ENCODE measurements around the gene NISCH. TPM values are rescaled to one million over a fixed set of nuclear protein-coding genes. Genes with fewer than 3 reads are reported as not detected.

Gene NISCH
- total RNA-seq, 1 donor from 2014 or later, result 80.5 TPM

- H3K27me3 Mint-ChIP-seq (ENCODE audit: insufficient read depth, low read depth), result peaks cover 8% of the 10 kb centered on the region
- H4K20me1 ChIP-seq (ENCODE audit: low read depth), result peaks cover 59% of the 10 kb centered on the region
- peak overlapping the region; percentile 55 for H3K9ac ChIP-seq
- H3K79me2 ChIP-seq (ENCODE audit: low read depth), result peaks cover 68% of the 10 kb centered on the region
- H3K4me1 ChIP-seq, result peaks cover 36% of the 10 kb centered on the region
- no peaks in the 10 kb centered on the region for H3K9me3 ChIP-seq (ENCODE audit: low read depth)
- peaks cover 31% of the 10 kb centered on the region for H3F3A ChIP-seq (ENCODE audit: low read depth)
- H3K27ac ChIP-seq, result peak overlapping the region; percentile 2
- H3K36me3 Mint-ChIP-seq, result peaks cover 7% of the 10 kb centered on the region
- peaks cover 42% of the 10 kb centered on the region for H3K4me1 Mint-ChIP-seq
- peak overlapping the region; percentile 84 for H3K4me3 Mint-ChIP-seq
- peak overlapping the region; percentile 81 for H3K27ac Mint-ChIP-seq
- no peaks in the 10 kb centered on the region for H3K9me3 Mint-ChIP-seq
- TF ChIP-seq CTCF (IDR thresholded peaks at IDR 0.05), result no peak
- no peak for TF ChIP-seq EZH2phosphoT487 (IDR thresholded peaks at IDR 0.05)
- no peak for TF ChIP-seq EZH2 (IDR thresholded peaks at IDR 0.05)
- H3K36me3 ChIP-seq, result no peaks in the 10 kb centered on the region
- H3K4me2 ChIP-seq, result peak overlapping the region; percentile 77
- DNase-seq (ENCODE audit: low spot score), result peak; percentile 60
- no peaks in the 10 kb centered on the region for H3K27me3 ChIP-seq
- H2AFZ ChIP-seq (replicated peaks), result no peak overlapping the region
- H3K4me3 ChIP-seq, result peak overlapping the region; percentile 62
Observed at GRCh38 chr3:52534281-52535183, 79.1 kb downstream of the NISCH start.

GRCh38 chr3:52535411-52536111 lies 80.2 kb downstream of the NISCH start:
- peaks cover 31% of the 10 kb centered on the region for H3F3A ChIP-seq (ENCODE audit: low read depth)
- Mint-ChIP-seq H3K9me3 (no peaks in the 10 kb centered on the region), H3K4me3 (peak overlapping the region; percentile 98), H3K36me3 (peaks cover 7% of the 10 kb centered on the region), H3K4me1 (peaks cover 38% of the 10 kb centered on the region), H3K27ac (no peak overlapping the region), H3K27me3 (ENCODE audit: insufficient read depth, low read depth) (peaks cover 4% of the 10 kb centered on the region)
- H3K36me3 ChIP-seq, result no peaks in the 10 kb centered on the region
- no peak overlapping the region for H3K4me3 ChIP-seq
- H3K27me3 ChIP-seq, result no peaks in the 10 kb centered on the region
- no peaks in the 10 kb centered on the region for H3K9me3 ChIP-seq (ENCODE audit: low read depth)
- no peak overlapping the region for H2AFZ ChIP-seq (replicated peaks)
- H3K79me2 ChIP-seq (ENCODE audit: low read depth), result peaks cover 65% of the 10 kb centered on the region
- DNase-seq (ENCODE audit: low spot score), result no peak
- no peak overlapping the region for H3K9ac ChIP-seq
- no peak for TF ChIP-seq EZH2phosphoT487 (IDR thresholded peaks at IDR 0.05)
- no peak for TF ChIP-seq EZH2 (IDR thresholded peaks at IDR 0.05)
- no peak for TF ChIP-seq CTCF (IDR thresholded peaks at IDR 0.05)
- peaks cover 54% of the 10 kb centered on the region for H4K20me1 ChIP-seq (ENCODE audit: low read depth)
- peak overlapping the region; percentile 64 for H3K4me2 ChIP-seq
- no peak overlapping the region for H3K27ac ChIP-seq
- peaks cover 36% of the 10 kb centered on the region for H3K4me1 ChIP-seq

- Mint-ChIP-seq H3K4me1 (peaks cover 38% of the 10 kb centered on the region), H3K9me3 (no peaks in the 10 kb centered on the region), H3K27me3 (ENCODE audit: insufficient read depth, low read depth) (peaks cover 4% of the 10 kb centered on the region), H3K4me3 (peak overlapping the region; percentile 98), H3K27ac (no peak overlapping the region), H3K36me3 (peaks cover 7% of the 10 kb centered on the region)
- peaks cover 49% of the 10 kb centered on the region for H4K20me1 ChIP-seq (ENCODE audit: low read depth)
- no peak overlapping the region for H3K27ac ChIP-seq
- peaks cover 33% of the 10 kb centered on the region for H3K4me1 ChIP-seq
- H3K79me2 ChIP-seq (ENCODE audit: low read depth), result peaks cover 65% of the 10 kb centered on the region
- H3K9ac ChIP-seq, result no peak overlapping the region
- H2AFZ ChIP-seq (replicated peaks), result no peak overlapping the region
- H3K9me3 ChIP-seq (ENCODE audit: low read depth), result no peaks in the 10 kb centered on the region
- H3K27me3 ChIP-seq, result no peaks in the 10 kb centered on the region
- H3F3A ChIP-seq (ENCODE audit: low read depth), result peaks cover 34% of the 10 kb centered on the region
- DNase-seq (ENCODE audit: low spot score), result no peak
- H3K4me2 ChIP-seq, result peak overlapping the region; percentile 64
- no peak for TF ChIP-seq EZH2 (IDR thresholded peaks at IDR 0.05)
- no peaks in the 10 kb centered on the region for H3K36me3 ChIP-seq
- H3K4me3 ChIP-seq, result no peak overlapping the region
Observed at GRCh38 chr3:52536112-52536368, 80.6 kb downstream of the NISCH start.
